ENCODE measurements around the gene KRT81.

Gene KRT81

GRCh38 chr12:52238207-52238840, 53.0 kb downstream of the KRT81 start:
- peak; percentile 4 for DNase-seq

GRCh38 chr12:52236386-52237050, 54.8 kb downstream of the KRT81 start:
- DNase-seq: no peak
